GM18858 (cell line): ENCODE data around the gene TRERF1.
"Not testable (repeated sequence)": the region's sequence is repeated elsewhere in the genome, so short reads cannot be mapped to it uniquely, and the experiment has no call there.

Experiments used
- ATAC-seq: cut with Tn5 transposase; IDR thresholded peaks from one replicate; pipeline ENCODE4 v1.9.1; 2021; ENCODE audit not compliant: unreplicated experiment

The TRERF1 gene

DNA sequence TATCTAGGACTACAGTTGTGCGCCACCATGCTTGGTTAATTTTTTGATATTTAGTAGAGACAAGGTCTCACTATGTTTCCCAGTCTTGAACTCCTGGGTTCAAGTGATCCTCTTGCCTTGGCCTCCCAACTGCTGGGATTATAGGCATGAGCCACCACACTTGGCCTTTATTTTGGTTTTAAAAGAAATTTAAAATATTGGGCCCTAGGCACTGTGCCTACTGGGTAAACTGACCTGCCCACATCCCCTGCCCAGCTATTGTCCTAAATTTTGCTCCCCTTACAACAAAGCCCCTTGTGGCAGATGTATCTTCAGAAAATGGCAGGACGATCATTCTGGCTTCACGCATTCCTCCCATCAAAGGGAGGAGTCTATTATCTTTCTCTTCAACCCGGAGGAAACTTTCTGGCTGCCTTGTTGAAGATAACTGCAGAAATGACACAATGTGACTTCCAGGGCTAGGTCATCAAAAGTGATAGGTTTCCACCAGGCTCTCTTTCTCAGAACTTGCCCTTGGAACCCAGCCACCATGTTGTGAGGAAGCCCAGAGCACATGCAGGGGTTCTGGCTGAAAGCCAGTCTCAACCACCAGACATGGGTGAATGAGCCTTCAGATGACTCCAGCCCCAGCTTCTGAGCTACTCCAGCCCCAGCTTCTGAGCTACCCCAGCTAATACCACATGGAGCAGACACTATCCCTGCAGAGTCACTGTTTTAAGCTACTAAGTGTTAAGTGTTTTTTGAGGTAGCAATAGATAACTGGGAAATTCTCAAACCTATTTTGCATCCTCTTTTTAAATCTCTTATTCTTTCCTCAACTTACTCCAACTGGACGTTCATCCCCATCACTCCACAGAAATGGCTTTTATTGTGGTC, 252.4 kb downstream of the TRERF1 start:
- ATAC-seq: no peak

DNA sequence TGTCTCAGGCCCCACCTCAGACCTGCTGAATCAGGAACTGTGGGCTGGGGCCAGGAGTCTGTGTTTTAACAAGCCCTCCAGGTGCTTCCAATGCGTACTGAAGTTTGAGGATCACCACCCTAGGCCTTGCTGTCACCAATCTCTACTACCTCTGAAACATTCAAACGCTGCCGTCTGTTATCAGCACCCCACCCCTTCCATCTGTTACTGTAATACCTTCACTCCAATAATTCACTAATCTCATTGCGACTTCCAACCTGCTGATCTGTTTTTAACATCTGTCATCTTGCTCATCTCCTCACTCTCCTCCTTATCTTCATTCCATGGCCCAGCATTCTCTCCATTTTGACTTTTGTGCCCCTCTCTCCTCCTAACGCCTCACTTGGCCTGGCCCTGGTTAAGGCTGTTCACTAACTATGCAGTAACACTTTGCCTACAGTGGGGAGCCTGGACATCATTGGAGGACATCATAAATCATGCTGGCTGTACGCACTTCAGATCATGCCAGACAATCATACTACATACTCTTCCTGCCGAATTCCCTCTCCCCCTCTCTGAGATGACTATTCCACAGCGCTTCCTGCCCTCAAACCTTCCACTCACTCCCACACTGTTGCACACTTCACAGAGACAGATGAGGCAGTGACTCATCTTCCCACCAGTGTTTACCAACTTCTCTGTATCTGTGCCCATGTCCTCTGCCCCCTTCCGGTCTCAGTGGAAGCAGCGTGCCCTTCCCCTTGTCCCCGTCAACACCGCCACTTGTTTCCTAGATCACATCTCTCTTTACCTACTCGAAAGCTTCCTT, 254.0 kb downstream of the TRERF1 start:
- ATAC-seq: no peak

DNA sequence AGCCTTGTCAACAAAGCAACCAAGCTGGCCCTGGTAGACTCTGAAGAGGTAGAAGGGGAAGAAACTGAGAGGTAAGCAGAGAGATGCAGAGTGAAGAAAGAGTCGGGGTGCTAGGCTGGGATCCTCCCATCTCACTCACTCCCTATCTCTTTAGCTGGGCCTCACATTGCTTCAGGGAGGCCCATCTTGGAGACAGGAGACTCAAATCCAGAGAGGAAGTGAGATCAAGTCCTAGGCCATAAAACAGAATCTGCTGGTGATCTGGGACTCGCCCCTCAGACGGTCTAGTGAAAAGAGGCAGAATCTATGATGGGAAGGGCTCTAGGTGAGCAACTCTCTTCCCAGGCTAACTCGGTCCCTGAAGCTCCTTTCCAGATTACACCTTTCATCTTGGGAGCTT, 256.3 kb downstream of the TRERF1 start:
- no peak for ATAC-seq

DNA sequence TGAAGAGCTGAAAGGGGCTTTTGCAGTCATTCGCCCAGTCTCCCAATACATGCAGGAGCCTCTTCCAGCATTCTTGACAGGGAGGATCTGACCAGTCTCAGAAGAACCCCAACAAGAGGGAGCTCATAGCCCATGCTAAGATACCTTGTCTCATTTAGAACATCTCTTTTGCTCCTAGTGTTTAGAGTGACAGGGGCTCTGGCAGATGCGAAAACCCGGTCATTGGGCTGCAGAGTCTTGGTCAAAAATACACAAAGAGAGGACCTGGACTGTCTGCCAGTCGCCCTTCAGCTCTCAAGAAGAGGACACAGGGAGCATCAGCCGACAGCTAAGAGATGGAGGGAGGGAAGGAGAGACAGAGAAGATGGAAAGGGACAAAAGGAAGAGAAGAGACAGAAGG, 257.7 kb downstream of the TRERF1 start:
- ATAC-seq: no peak

DNA sequence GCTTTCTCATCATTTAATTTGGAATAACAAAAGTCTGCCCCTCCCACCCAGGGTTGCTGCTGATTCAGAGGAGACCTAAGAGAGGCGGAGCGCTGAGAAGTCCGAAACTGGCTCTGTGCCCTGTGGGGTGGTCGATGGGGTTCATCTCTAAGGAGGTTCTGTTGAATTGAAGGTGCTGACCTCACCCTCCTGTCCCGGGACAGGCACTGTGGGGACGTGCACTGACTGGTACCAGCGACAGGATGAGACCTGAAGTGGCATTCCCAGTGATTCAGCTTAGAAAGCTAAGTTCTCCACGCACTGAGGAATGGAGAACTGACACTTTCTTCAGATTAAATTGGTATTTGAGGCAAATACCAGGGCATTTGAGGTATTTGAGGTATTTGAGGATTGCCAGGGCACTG, 258.2 kb downstream of the TRERF1 start:
- ATAC-seq: no peak

DNA sequence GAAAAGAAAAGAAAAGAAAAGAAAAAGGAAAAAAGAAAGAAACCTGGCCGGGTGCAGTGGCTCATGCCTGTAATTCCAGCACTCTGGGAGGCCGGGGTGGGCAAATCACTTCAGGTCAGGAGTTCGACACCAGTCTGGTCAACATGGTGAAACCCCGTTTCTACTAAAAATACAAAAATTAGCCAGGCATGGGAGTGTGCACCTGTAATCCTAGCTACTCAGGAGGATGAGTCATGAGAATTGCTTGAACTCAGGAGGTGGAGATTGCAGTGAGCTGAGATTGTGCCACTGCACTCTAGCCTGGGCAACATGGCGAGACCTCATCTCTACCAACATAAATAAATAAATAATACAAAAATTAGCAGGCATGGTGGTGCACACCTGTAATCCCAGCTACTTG, 259.3 kb downstream of the TRERF1 start:
- ATAC-seq: not testable (repeated sequence)

DNA sequence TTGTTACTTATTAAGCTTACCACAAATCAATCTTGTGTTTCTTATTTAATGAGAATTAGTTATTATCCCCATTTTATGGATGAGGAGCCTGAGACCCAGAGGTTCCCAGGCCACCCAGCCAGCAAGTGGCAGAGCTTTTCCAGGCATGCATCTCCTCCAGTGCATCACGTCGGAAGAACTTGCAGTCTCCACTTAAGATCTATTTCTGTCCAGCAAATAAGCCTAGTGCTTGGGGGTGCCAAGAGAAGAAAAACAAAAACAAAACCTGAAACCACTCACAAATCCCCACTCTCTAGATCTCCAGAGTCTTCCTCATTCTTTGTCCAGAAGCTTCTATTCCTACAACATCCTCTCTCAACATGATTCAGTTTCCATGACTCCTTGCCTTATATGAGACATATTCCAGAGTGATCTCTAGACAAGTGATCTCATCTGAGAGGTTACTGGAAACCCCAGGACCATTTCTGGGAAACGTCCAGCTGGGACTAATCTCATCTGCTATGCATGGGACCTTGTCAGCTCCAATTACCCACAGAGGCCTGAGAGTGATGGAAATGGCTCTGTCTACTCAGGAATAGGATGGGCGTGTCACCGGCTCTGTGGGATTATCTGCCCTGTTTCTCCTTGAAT, 261.1 kb downstream of the TRERF1 start:
- no peak for ATAC-seq

DNA sequence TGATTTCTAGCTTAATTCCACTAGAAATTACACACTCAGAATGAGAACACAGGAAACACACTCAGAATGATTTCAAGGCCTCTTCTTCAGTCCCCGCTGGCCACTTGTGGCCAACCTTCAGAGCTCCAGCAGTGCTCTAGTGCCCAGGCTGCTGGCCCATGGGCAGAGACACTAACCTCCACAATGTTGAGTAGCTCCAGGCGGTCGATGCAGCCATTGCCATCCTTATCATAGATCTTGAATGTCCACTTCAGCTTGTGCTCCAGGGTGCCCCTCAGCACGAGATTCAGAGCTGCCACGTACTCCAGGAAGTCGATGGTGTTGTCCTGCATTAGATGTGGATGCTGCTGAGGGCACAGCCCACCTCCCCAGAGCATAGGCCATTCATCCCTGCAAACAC, 263.3 kb downstream of the TRERF1 start:
- ATAC-seq: no peak

DNA sequence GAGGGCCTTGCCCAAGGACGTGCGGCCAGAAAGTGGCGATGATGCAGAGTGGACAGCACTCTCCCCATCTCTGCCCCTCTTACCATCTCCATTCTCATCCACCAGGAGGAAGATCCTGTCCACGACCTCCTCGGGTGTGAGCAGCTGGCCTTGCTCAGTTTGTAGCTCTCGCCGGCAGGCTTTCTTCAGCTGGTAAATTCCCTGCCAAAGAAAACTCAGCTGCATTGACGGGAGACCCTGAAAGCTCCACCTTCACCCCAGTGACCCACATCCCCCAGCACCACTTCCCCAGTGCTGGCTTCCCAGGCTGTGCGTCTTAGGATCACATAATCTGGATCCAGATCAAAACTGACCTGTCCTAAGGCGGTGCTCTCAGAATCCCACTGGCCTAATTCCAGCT, 266.1 kb downstream of the TRERF1 start:
- ATAC-seq: no peak

DNA sequence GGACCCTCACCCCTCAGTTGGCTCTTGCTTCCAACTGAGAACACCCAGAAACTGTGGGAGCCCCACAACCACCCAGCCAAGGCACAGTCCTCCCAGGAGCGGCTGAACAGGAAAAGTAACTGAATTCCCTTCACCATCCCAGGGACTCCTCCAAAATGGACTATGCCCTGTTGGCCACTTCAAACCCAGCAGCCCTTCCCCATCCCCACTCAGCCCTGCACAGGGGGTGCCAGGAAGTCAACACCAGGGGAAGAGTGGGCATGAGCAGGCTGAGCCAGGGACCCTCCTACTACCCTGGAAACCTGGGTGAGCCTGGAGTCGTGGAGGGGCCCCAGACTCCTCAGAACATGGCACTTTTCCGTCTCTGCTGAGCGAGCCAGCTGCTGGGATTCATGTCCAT, 267.3 kb downstream of the TRERF1 start:
- ATAC-seq: no peak

DNA sequence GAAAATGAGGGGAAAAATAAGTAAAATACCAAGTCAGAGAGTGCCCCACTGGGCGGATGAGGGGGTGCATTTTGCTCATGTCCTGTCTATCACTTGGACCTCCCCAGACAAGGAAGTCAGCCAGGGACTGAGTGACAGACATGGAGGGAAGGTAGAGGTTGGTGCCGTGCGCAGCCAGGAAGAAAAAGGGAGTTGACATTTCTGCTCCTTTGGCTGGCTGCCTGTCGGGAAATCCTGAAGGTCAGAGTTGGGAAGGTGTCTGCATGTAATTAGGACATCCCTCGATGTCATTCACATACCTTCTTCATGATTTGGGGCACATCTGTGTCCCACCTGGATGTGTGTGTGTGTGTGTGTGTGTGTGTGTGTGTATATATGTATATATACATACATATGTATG, 269.6 kb downstream of the TRERF1 start:
- no peak for ATAC-seq

DNA sequence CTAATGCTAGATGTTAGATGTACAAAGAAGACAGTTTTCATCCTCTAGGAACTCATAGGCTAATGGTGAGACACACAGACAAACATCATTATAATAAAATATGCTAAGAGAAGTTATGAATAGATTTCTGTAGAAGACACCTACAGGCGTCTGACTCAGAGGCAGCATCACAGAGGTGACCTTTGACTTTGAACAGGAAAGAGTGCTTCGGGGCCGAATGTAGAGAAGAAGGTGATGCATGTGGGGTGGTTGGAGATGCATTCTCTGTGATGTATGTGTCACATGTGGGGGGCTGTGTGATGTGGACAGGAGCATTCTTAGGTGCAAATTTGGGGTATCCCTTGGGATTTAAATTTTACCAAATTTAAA, 271.8 kb downstream of the TRERF1 start:
- no peak for ATAC-seq

DNA sequence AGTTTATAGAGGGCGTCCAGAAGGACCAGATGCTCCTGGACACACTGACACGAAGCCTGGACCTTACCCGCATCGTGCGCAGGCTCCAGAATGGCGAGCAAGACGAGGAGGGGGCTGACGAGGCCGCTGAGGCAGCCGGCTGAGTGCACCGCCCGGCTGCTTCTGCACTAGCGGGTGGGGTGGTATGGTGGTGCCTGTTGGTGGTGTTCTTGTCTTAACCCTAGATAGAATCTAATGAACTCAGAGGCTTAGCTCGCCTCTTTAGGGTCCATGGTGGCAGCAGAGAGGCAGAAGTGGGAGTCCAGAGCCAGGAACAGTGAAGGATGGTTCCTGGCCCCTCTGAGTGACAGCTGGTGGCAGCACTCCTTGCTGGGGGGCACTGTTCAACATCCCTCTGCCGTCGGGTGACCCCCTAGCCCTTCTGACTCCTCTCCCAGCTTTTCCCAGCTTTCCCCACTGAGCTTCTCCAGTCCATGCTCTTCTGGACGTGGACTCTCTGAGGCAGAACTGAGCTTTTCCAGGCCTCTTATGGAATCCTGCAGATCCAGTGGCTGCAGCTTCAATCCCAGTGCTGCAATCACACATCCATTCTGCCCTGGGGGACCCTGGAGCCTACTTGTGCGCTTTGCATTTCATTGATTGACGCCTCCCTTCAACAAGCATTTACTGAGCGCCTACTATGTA, 272.3 kb downstream of the TRERF1 start:
- ATAC-seq: no peak

DNA sequence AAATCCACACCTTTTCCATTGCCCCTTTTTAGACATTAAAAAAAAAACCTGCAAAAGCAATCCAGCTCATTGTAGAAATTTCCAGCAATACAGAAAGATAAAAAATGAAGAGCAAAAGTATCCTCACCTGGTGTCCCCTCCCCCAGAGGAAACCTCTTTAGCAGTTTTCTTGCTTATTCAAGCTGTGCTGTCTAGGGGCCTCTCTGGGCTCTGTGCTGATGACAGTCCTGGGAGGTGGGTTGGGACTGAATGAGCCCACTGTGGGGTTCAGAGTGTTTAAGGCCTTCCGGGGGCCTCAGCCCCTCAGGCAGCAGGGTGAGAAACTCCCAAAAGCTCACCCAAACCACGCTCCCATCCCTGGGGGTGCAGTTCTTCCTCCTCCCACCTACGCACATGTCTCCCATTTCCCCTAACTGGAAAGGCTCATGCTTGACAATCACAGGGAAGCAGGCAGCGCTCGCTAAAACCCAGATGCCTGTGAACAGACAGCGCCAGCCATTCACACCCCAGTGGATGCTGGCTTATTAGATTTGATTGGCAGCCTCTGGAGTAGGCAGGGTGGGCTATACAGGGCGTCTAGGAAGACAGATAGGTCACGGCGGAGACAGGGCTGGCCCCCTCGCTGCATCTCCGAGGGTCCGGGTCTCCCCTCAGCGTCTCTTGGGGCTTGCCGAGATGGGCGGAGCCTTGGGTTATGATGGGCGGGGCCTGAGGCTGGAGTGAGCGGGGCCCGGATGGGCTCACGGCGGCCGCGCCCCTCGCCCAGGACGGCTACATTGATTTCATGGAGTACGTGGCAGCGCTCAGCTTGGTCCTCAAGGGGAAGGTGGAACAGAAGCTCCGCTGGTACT, 274.0 kb downstream of the TRERF1 start:
- ATAC-seq: no peak

DNA sequence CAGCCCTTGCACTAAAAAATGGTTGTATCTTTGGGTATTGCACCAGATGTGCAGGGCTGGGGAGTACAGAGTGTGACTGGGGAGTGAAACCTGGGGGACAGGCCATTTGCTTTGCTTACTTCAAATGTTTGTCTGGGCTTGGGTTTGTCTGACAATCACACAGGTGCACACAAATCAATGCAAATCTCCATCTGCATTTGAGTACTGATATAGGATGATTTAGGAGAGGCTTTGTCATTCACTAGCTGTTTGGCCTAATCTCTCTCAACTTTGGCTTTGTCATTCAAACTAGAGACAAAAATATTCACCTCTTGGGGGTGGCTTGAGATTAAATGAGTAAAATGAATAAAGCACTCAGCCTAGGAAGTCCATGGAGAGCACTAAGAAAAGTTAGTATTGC, 274.7 kb downstream of the TRERF1 start:
- ATAC-seq: no peak

DNA sequence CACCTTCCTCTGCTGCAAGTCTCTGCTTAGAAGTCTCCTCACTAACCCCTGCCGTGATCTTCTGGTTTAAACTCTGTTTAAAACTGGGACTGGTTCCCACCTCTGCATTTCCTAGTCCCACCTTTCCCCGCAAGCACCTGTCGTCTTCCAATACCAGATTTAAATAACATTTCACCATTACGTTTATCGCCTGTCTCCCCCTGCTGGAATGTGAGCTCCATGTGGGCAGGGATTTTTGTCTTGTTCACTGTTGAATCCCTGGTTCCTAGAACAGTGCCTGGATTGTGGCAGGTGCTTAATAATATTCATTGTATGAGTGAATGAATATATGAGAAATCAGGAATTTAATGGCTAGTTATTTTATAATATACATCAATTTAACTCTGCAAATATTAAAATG, 275.9 kb downstream of the TRERF1 start:
- ATAC-seq: no peak
